ENCODE data around the gene PID1. TPM values are rescaled to one million over a fixed set of nuclear protein-coding genes. Genes with fewer than 3 reads are reported as not detected.

PID1 gene
- total RNA-seq, 4 donors from 2014 or later = 14.5 to 49.7 (median 20.7) TPM

DNA sequence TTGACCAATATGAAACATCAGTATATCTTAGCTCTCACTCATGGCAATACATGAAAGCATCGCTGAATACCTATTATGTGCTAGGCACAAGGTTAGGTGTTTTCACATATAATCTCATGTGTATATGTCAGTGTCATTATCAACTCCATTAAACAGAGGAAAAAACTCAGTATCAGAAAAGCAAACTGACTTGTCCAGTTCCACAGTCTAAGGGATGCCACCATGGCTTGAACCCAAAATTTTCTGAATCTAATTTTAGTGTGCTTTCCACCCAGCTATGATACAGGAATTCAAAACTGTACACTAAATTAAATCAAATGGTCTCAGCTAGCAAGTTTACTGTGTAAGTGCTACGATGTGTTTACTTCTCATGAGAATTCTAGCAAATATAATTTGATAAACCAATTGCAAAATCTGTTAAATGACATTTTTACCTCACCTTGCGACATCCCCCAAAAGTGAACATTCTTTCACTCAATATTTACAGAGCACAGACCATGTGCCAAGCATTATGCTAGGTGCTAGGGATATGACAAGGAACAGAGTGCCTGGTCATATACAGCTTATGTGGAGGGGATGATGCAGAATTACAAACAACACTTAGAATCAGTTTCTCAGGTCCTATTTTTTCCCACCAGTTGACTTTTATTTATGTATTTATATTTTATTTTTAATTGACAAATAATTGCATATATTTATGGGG is 211.6 kb downstream of the PID1 start:
- intact Hi-C loops (cut with DNase I) = no loop called here

DNA sequence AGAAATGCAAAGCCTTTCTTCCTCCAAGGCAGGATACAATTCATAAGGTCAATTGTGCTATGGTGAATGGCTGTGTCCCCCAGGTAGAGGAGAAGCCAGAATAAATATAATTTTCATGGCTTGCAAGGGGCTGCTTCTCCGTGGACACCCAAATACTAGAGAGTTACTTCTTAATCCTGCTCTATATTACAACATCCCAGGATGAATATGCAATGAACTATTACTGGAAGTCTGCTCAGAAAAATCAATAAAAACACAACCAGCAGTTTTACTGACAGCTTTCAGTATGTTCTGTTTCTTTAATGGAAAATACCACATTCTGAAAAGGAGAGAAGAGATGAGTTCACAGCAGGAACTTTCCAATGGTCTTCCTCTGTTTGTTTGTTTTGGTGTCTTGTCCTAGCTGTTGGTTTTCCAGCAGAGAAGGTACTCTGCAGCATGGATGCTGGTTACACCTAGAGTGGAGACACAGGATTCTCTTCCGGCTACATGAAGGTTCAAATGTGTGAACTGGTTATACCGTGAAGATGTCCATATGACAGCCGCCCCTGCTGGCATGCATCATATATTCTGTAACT is 213.0 kb downstream of the PID1 start:
- Histone ChIP-seq H3K4me3 (replicated peaks in 1 of 3) (no peak overlapping the region), H3K36me3 (no peaks in the 10 kb centered on the region), H3K9me3 (no peaks in the 10 kb centered on the region), H3K4me1 (no peaks in the 10 kb centered on the region), H3K27ac (no peak overlapping the region), H3K27me3 (no peaks in the 10 kb centered on the region)
- DNase-seq = no peak
- no peak for TF ChIP-seq POLR2A (IDR thresholded peaks at IDR 0.05)
- TF ChIP-seq, protein P1, sequence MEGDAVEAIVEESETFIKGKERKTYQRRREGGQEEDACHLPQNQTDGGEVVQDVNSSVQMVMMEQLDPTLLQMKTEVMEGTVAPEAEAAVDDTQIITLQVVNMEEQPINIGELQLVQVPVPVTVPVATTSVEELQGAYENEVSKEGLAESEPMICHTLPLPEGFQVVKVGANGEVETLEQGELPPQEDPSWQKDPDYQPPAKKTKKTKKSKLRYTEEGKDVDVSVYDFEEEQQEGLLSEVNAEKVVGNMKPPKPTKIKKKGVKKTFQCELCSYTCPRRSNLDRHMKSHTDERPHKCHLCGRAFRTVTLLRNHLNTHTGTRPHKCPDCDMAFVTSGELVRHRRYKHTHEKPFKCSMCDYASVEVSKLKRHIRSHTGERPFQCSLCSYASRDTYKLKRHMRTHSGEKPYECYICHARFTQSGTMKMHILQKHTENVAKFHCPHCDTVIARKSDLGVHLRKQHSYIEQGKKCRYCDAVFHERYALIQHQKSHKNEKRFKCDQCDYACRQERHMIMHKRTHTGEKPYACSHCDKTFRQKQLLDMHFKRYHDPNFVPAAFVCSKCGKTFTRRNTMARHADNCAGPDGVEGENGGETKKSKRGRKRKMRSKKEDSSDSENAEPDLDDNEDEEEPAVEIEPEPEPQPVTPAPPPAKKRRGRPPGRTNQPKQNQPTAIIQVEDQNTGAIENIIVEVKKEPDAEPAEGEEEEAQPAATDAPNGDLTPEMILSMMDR (IDR thresholded peaks at IDR 0.05) = no peak
- intact Hi-C loops (cut with DNase I) = no loop called here
- WGBS, 2 donors = 75 to 80% methylated on average over 4 of the region's 4 CpGs

More for the DNA sequence above, 211.6 kb downstream of the PID1 start:
- TF ChIP-seq POLR2A (IDR thresholded peaks at IDR 0.05) = no peak
- TF ChIP-seq, protein P1 (IDR thresholded peaks at IDR 0.05) = no peak
- Histone ChIP-seq H3K27me3 (no peaks in the 10 kb centered on the region), H3K27ac (no peak overlapping the region), H3K4me1 (no peaks in the 10 kb centered on the region), H3K9me3 (no peaks in the 10 kb centered on the region), H3K4me3 (replicated peaks in 1 of 3) (no peak overlapping the region), H3K36me3 (no peaks in the 10 kb centered on the region)
- 93 to 94% methylated on average over 3 of the region's 3 CpGs for WGBS, 2 donors
- DNase-seq = no peak

DNA sequence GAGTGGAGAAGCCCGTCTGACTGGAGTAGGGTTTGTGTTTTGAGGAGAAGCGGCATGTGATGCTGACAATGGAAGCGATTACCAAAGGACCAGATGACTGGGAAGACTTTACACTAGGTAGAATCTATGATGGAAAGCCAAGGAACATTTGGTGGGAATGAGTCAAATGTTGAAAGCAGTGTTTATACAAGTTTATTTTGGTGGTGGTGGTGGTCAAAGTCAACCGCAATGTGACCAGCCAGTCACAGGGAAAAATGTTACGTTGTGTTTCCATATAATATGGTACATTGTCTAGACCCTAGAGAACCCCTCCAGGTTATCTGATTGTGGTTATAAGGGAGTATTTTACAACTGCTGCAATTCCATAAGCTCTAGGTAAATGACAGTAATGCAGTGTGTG is 216.8 kb downstream of the PID1 start:
- H3K27ac ChIP-seq = no peak overlapping the region
- no peaks in the 10 kb centered on the region for H3K36me3 ChIP-seq
- intact Hi-C loops (cut with DNase I) = no loop called here
- no peak for DNase-seq
- no peaks in the 10 kb centered on the region for H3K4me1 ChIP-seq
- H3K4me3 ChIP-seq (replicated peaks in 1 of 3) = no peak overlapping the region
- no peaks in the 10 kb centered on the region for H3K27me3 ChIP-seq
- no peaks in the 10 kb centered on the region for H3K9me3 ChIP-seq
- TF ChIP-seq, protein P1 (IDR thresholded peaks at IDR 0.05) = no peak
- no peak for TF ChIP-seq POLR2A (IDR thresholded peaks at IDR 0.05)
- WGBS, 2 donors = 57 to 88% methylated on average over 5 of the region's 5 CpGs

DNA sequence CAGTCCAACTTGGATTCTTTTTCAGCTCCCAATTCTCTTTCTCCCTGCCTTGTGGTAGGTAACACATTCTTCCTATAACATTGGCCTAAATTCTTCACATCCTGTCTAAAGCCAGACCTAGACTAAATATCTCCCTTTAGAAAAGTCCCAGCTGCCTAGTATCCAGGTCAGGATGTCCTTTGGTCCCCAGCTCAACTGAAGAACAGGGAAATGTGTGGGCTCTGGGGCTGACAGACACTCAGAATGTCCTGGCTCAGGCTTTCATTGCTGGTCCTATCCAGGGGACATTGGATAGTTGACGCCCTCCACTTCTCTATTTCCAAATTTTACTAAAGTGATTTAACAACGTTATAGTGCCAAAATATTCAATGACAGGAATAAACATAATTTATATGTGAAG is 219.3 kb downstream of the PID1 start:
- H3K36me3 ChIP-seq = no peaks in the 10 kb centered on the region
- H3K27ac ChIP-seq = no peak overlapping the region
- DNase-seq = no peak
- H3K4me1 ChIP-seq = no peaks in the 10 kb centered on the region
- H3K27me3 ChIP-seq = no peaks in the 10 kb centered on the region
- no peak overlapping the region for H3K4me3 ChIP-seq (replicated peaks in 1 of 3)
- intact Hi-C loops (cut with DNase I) = no loop called here
- TF ChIP-seq, protein P1 (IDR thresholded peaks at IDR 0.05) = no peak
- no peak for TF ChIP-seq POLR2A (IDR thresholded peaks at IDR 0.05)
- H3K9me3 ChIP-seq = no peaks in the 10 kb centered on the region
- WGBS, 2 donors = 84 to 85% methylated on average over 2 of the region's 2 CpGs

DNA sequence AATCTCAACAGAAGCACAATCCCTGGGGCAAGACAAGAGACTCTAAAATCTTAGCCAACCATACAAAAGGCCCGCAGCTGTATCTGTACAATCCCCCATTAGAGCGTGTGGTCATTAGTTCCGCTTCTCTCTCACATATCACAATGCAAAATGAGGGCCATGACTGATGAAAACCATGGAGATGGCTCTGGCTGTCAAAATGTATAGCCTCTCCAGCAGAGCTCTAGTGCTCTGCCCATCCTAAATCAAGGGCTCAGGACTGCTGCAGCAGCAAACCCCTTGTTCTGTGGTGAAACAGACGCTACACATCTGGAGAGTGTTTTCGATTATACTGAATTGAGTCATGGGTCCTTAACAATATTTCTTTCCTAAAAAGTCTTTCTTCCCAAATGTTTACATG is 221.0 kb downstream of the PID1 start:
- 89 to 90% methylated on average over 5 of the region's 5 CpGs for WGBS, 2 donors
- no peak overlapping the region for H3K4me3 ChIP-seq (replicated peaks in 1 of 3)
- H3K36me3 ChIP-seq = no peaks in the 10 kb centered on the region
- H3K4me1 ChIP-seq = no peaks in the 10 kb centered on the region
- no peaks in the 10 kb centered on the region for H3K27me3 ChIP-seq
- TF ChIP-seq POLR2A (IDR thresholded peaks at IDR 0.05) = no peak
- TF ChIP-seq, protein P1 (IDR thresholded peaks at IDR 0.05) = no peak
- no peaks in the 10 kb centered on the region for H3K9me3 ChIP-seq
- intact Hi-C loops (cut with DNase I) = no loop called here
- H3K27ac ChIP-seq = no peak overlapping the region
- DNase-seq = no peak
